PC-3 (cell line): ENCODE results near the gene GRPEL2.

Experiments used
- CTCF ChIP-seq: fragments of 300-600 bp; sonication (generic); conservative IDR thresholded peaks from 2 replicates; pipeline ENCODE4 v1.5.1; 2017; ENCODE audit warnings: antibody characterized with exemption, low read depth, mild to moderate bottlenecking, low read length
- EZH2 ChIP-seq: fragments of 300-600 bp; sonication (generic); IDR thresholded peaks from one replicate; pipeline ENCODE4 v1.6.1; 2017; ENCODE audit warnings: antibody characterized with exemption, mild to moderate bottlenecking, low read length; ENCODE audit not compliant: unreplicated experiment
- EZH2phosphoT487 ChIP-seq: fragments of 300-600 bp; sonication (generic); IDR thresholded peaks from 2 replicates; pipeline ENCODE4 v1.6.1; 2018; ENCODE audit warnings: mild to moderate bottlenecking, antibody characterized with exemption, low read length, borderline replicate concordance

DNA sequence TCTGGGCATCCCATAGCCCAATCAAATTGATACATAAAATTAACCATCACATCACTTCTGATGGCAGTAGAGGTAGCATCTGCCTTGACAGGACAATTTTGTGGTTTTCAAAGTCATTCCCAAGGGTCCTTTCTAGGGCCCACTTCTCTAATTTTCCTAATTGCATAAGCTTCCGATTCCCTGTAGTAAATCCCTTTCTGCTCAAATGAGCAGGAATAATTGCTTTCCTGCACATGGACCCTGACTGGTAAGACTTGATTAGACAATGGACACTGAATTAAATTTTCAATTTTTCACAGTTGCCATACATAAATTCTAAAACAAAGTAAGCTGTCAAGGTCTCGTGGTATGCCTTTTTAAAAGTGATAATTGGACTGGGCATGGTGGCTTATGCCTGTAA is 55.8 kb downstream of the GRPEL2 start:
- TF ChIP-seq EZH2 (no peak), CTCF (no peak), EZH2phosphoT487 (no peak)
